Osteoblast (primary cell): Measurements from ENCODE around the gene PHYKPL. TPM values are rescaled to one million over a fixed set of nuclear protein-coding genes. Genes with fewer than 3 reads are reported as not detected.
A peak's percentile ranks its signal among the peaks of the same experiment; 100 is the strongest.

Experiments
- DNase-seq: peaks from one replicate; pipeline ENCODE4 v3.0.0; 2011; ENCODE audit warnings: low spot score, mixed read lengths; ENCODE audit not compliant: insufficient read length; ENCODE audit errors: missing footprints
- H2AFZ ChIP-seq: 2 replicates; pipeline ENCODE4 v1.6.0; 2011; ENCODE audit warnings: mild to moderate bottlenecking, low read length
- H3K27ac ChIP-seq: 2 replicates; pipeline ENCODE4 v1.5.1; 2011; ENCODE audit warnings: mild to moderate bottlenecking, low read depth, low read length, moderate library complexity
- H3K27me3 ChIP-seq: 2 replicates; pipeline ENCODE4 v1.6.0; 2012; ENCODE audit warnings: mild to moderate bottlenecking, control low read depth, inconsistent platforms, low read length, moderate library complexity; ENCODE audit not compliant: insufficient read depth
- H3K36me3 ChIP-seq: 2 replicates; pipeline ENCODE4 v1.5.1; 2011; ENCODE audit warnings: mild to moderate bottlenecking, low read length, control low read depth, moderate library complexity; ENCODE audit not compliant: insufficient read depth
- H3K4me1 ChIP-seq: 2 replicates; pipeline ENCODE4 v1.5.1; 2011; ENCODE audit warnings: mild to moderate bottlenecking, low read length, control low read depth, moderate library complexity; ENCODE audit not compliant: insufficient read depth
- H3K4me2 ChIP-seq: 2 replicates; pipeline ENCODE4 v1.6.0; 2011; ENCODE audit warnings: mild to moderate bottlenecking, low read length; ENCODE audit not compliant: insufficient read depth
- H3K4me3 ChIP-seq: fragments of 200-600 bp; sonication (generic); 3 replicates; pipeline ENCODE4 v1.5.1; 2012; ENCODE audit warnings: mild to moderate bottlenecking, low read length, inconsistent platforms; ENCODE audit not compliant: insufficient read depth
- H3K79me2 ChIP-seq: 2 replicates; pipeline ENCODE4 v1.6.0; 2012; ENCODE audit warnings: mild to moderate bottlenecking, low read length, control low read depth, inconsistent platforms; ENCODE audit not compliant: insufficient read depth
- H3K9me3 ChIP-seq: 2 replicates; pipeline ENCODE4 v1.5.1; 2011; ENCODE audit warnings: low read depth, low read length, control low read depth
- H4K20me1 ChIP-seq: 2 replicates; pipeline ENCODE4 v1.6.0; 2012; ENCODE audit warnings: mild to moderate bottlenecking, low read length, control low read depth; ENCODE audit not compliant: insufficient read depth
- total RNA-seq: library from RNA; depleted of rRNA; stranded (reverse); fragments of >200 nt; gene quantifications from 2 replicates; pipeline ENCODE4 v1.2.3, GENCODE V29; 2012
- TF ChIP-seq, protein P1 (sequence below): IDR thresholded peaks from 2 replicates; pipeline ENCODE4 v1.5.1; 2011; ENCODE audit warnings: mild to moderate bottlenecking, low read depth, low read length, moderate library complexity; ENCODE audit errors: extremely low read depth

Gene PHYKPL
- total RNA-seq, 1 donor, result 35.1 TPM

DNA sequence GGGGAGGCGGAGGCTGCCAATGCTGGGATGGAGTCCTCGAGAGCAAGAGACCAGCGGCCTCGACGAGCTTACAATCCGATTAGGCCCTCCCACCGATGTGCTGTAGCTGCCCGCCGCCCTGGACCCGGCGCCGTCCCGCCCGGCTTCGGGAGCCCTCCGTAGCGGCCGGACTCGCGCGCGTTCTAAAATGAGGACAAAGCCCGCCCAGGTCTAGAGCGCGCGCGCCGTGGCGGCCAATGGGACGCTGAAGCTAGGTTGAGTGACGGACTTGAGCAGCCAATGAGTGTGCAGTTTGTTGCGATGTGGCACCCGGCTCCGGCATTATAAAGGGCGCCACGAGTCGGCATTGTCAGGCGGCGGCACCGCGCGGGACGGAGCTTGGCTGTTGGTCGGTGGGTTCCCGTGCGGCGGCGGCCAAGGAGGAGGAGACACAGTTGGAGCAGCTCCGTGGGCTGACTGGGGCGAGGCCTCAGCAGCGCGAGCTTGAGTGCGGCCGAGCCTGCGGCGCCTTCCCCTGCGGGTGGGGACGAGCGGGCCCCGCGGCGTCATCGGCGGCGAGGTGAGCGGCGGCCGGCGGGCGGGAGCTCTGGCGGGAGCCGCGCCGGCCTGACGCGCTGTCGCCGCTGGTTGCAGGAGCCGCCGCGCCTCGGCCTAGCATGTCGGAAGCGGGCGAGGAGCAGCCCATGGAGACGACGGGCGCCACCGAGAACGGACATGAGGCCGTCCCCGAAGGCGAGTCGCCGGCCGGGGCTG lies 28.2 kb downstream of the PHYKPL start, which contains the start of gene HNRNPAB:
Gene HNRNPAB, plus strand, starts transcription at position 352 of the 753 bp plus-strand sequence. Its CDS starts 305 bp downstream, at position 657.
- no peaks in the 10 kb centered on the region for H3K27me3 ChIP-seq
- peaks cover 37% of the 10 kb centered on the region for H3K36me3 ChIP-seq
- H3K79me2 ChIP-seq, result peaks cover 53% of the 10 kb centered on the region
- H4K20me1 ChIP-seq, result peaks cover 41% of the 10 kb centered on the region
- peaks cover 32% of the 10 kb centered on the region for H3K4me1 ChIP-seq
- H3K27ac ChIP-seq, result peak within 1 kb of the TSS; percentile 40
- no peaks in the 10 kb centered on the region for H3K9me3 ChIP-seq
- H3K4me3 ChIP-seq, result peak within 1 kb of the TSS; percentile 81
- peak within 1 kb of the TSS; percentile 88 for H3K4me2 ChIP-seq
- TF ChIP-seq, protein P1, sequence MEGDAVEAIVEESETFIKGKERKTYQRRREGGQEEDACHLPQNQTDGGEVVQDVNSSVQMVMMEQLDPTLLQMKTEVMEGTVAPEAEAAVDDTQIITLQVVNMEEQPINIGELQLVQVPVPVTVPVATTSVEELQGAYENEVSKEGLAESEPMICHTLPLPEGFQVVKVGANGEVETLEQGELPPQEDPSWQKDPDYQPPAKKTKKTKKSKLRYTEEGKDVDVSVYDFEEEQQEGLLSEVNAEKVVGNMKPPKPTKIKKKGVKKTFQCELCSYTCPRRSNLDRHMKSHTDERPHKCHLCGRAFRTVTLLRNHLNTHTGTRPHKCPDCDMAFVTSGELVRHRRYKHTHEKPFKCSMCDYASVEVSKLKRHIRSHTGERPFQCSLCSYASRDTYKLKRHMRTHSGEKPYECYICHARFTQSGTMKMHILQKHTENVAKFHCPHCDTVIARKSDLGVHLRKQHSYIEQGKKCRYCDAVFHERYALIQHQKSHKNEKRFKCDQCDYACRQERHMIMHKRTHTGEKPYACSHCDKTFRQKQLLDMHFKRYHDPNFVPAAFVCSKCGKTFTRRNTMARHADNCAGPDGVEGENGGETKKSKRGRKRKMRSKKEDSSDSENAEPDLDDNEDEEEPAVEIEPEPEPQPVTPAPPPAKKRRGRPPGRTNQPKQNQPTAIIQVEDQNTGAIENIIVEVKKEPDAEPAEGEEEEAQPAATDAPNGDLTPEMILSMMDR, result no peak
- peak within 1 kb of the TSS; percentile 96 for H2AFZ ChIP-seq
- peak; percentile 100 for DNase-seq

DNA sequence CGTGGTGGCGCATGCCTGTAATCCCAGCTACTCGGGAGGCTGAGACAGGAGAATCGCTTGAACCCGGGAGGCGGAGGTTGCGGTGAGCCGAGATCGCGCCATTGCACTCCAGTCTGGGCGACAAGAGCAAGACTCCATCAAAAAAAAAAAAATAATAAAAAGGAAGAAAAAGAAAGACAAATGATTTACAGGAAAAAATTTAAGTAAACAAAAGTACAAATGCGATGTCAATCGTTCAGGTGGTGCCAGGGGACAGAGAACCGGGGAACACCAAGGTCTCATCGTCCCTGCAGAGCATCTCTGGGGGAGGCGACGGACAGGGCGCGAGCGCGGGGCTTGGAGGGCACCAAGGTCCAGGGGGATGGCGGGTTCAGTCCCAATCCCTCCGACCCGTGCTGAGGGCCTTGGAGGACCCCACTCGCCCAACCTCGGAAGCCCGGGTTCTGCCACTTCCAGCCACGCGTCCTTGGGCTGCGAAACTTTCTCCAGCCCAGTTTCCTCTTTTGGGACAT lies 28.9 kb downstream of the PHYKPL start:
- H3K36me3 ChIP-seq, result peaks cover 31% of the 10 kb centered on the region
- H3K9me3 ChIP-seq, result no peaks in the 10 kb centered on the region
- H4K20me1 ChIP-seq, result peaks cover 34% of the 10 kb centered on the region
- peak overlapping the region; percentile 81 for H3K4me3 ChIP-seq
- peak overlapping the region; percentile 40 for H3K27ac ChIP-seq
- peak overlapping the region; percentile 96 for H2AFZ ChIP-seq
- H3K79me2 ChIP-seq, result peaks cover 47% of the 10 kb centered on the region
- H3K4me1 ChIP-seq, result peaks cover 32% of the 10 kb centered on the region
- H3K27me3 ChIP-seq, result no peaks in the 10 kb centered on the region
- peak; percentile 88 for DNase-seq
- H3K4me2 ChIP-seq, result peak overlapping the region; percentile 88
- TF ChIP-seq, protein P1, result no peak

GRCh38 chr5:178202541-178202940 lies 30.1 kb downstream of the PHYKPL start:
- H3K9me3 ChIP-seq, result no peaks in the 10 kb centered on the region
- no peaks in the 10 kb centered on the region for H3K27me3 ChIP-seq
- no peak for DNase-seq
- peaks cover 19% of the 10 kb centered on the region for H3K36me3 ChIP-seq
- peaks cover 23% of the 10 kb centered on the region for H4K20me1 ChIP-seq
- H3K4me1 ChIP-seq, result peaks cover 26% of the 10 kb centered on the region
- no peak overlapping the region for H3K4me3 ChIP-seq
- H3K27ac ChIP-seq, result no peak overlapping the region
- peaks cover 35% of the 10 kb centered on the region for H3K79me2 ChIP-seq
- H2AFZ ChIP-seq, result no peak overlapping the region
- TF ChIP-seq, protein P1, result no peak
- no peak overlapping the region for H3K4me2 ChIP-seq

- H3K4me1 ChIP-seq, result peaks cover 20% of the 10 kb centered on the region
- no peaks in the 10 kb centered on the region for H3K27me3 ChIP-seq
- H2AFZ ChIP-seq, result no peak overlapping the region
- H3K9me3 ChIP-seq, result no peaks in the 10 kb centered on the region
- H3K27ac ChIP-seq, result no peak overlapping the region
- DNase-seq, result no peak
- TF ChIP-seq, protein P1, result no peak
- H3K4me3 ChIP-seq, result no peak overlapping the region
- no peak overlapping the region for H3K4me2 ChIP-seq
- H4K20me1 ChIP-seq, result peaks cover 16% of the 10 kb centered on the region
- peaks cover 12% of the 10 kb centered on the region for H3K36me3 ChIP-seq
- H3K79me2 ChIP-seq, result peaks cover 29% of the 10 kb centered on the region
Observed at GRCh38 chr5:178201927-178202235, 30.7 kb downstream of the PHYKPL start.
